ENCODE measurements around the gene SLC22A23. TPM values are rescaled to one million over a fixed set of nuclear protein-coding genes. Genes with fewer than 3 reads are reported as not detected.

SLC22A23 gene
- total RNA-seq, 2 experiments from 2014 or later = 1.3 TPM

- ChIA-PET CTCF (no interaction called here), POLR2A (no interaction called here)
- H3K27me3 Mint-ChIP-seq = peaks cover 3% of the 10 kb centered on the region
- no peaks in the 10 kb centered on the region for H3K36me3 Mint-ChIP-seq (ENCODE audit: low read depth)
- no peaks in the 10 kb centered on the region for H3K4me1 Mint-ChIP-seq
- H3K27ac Mint-ChIP-seq = no peak overlapping the region
- no peak overlapping the region for H3K4me3 Mint-ChIP-seq
- no peak for DNase-seq
- H3K9me3 Mint-ChIP-seq = no peaks in the 10 kb centered on the region
Measured at GRCh38 chr6:3428700-3429099, 28.1 kb downstream of the SLC22A23 start.

GRCh38 chr6:3428247-3428646 is 28.6 kb downstream of the SLC22A23 start:
- ChIA-PET POLR2A (no interaction called here), CTCF (no interaction called here)
- no peaks in the 10 kb centered on the region for H3K36me3 Mint-ChIP-seq (ENCODE audit: low read depth)
- peaks cover 3% of the 10 kb centered on the region for H3K27me3 Mint-ChIP-seq
- H3K9me3 Mint-ChIP-seq = no peaks in the 10 kb centered on the region
- no peak for DNase-seq
- no peaks in the 10 kb centered on the region for H3K4me1 Mint-ChIP-seq
- H3K27ac Mint-ChIP-seq = no peak overlapping the region
- H3K4me3 Mint-ChIP-seq = no peak overlapping the region

GRCh38 chr6:3427687-3428085 is 29.2 kb downstream of the SLC22A23 start:
- CTCF ChIA-PET = no interaction called here

GRCh38 chr6:3426927-3427686 is 29.7 kb downstream of the SLC22A23 start:
- Mint-ChIP-seq H3K27me3 (peaks cover 9% of the 10 kb centered on the region), H3K27ac (no peak overlapping the region), H3K9me3 (no peaks in the 10 kb centered on the region), H3K4me1 (no peaks in the 10 kb centered on the region), H3K36me3 (ENCODE audit: low read depth) (no peaks in the 10 kb centered on the region), H3K4me3 (no peak overlapping the region)
- no peak for DNase-seq
- ChIA-PET POLR2A (interaction anchor here (0.5 kb wide), 1 partner anchor 15 kb away, joined by 4 read pairs; no protein-coding TSS in a partner anchor), CTCF (interaction anchor here (0.7 kb wide), 1 partner anchor 62 kb away, joined by 5 read pairs; no protein-coding TSS in a partner anchor)

More at GRCh38 chr6:3427687-3428085, 29.2 kb downstream of the SLC22A23 start:
- no peak overlapping the region for H3K4me3 Mint-ChIP-seq
- no peaks in the 10 kb centered on the region for H3K4me1 Mint-ChIP-seq
- H3K27ac Mint-ChIP-seq = no peak overlapping the region
- no peak for DNase-seq
- no peaks in the 10 kb centered on the region for H3K9me3 Mint-ChIP-seq
- no peaks in the 10 kb centered on the region for H3K36me3 Mint-ChIP-seq (ENCODE audit: low read depth)
- POLR2A ChIA-PET = no interaction called here
- peaks cover 7% of the 10 kb centered on the region for H3K27me3 Mint-ChIP-seq

- ChIA-PET POLR2A (interaction anchor here (0.5 kb wide), 1 partner anchor 15 kb away, joined by 4 read pairs; no protein-coding TSS in a partner anchor), CTCF (interaction anchor here (0.7 kb wide), 1 partner anchor 63 kb away, joined by 5 read pairs; no protein-coding TSS in a partner anchor)
- no peak for DNase-seq
- Mint-ChIP-seq H3K4me1 (no peaks in the 10 kb centered on the region), H3K27ac (no peak overlapping the region), H3K9me3 (no peaks in the 10 kb centered on the region), H3K27me3 (peaks cover 10% of the 10 kb centered on the region), H3K4me3 (no peak overlapping the region), H3K36me3 (ENCODE audit: low read depth) (no peaks in the 10 kb centered on the region)
Measured at GRCh38 chr6:3426091-3426926, 30.5 kb downstream of the SLC22A23 start.

- no peak overlapping the region for H3K27ac Mint-ChIP-seq
- H3K4me1 Mint-ChIP-seq = no peaks in the 10 kb centered on the region
- H3K9me3 Mint-ChIP-seq = no peaks in the 10 kb centered on the region
- H3K36me3 Mint-ChIP-seq (ENCODE audit: low read depth) = no peaks in the 10 kb centered on the region
- no peak overlapping the region for H3K4me3 Mint-ChIP-seq
- peaks cover 13% of the 10 kb centered on the region for H3K27me3 Mint-ChIP-seq
- DNase-seq = no peak
- ChIA-PET CTCF (no interaction called here), POLR2A (no interaction called here)
Measured at GRCh38 chr6:3425574-3425973, 31.3 kb downstream of the SLC22A23 start.

GRCh38 chr6:3424185-3424927 is 32.5 kb downstream of the SLC22A23 start:
- Mint-ChIP-seq H3K36me3 (ENCODE audit: low read depth) (no peaks in the 10 kb centered on the region), H3K4me1 (no peaks in the 10 kb centered on the region), H3K4me3 (no peak overlapping the region), H3K27ac (no peak overlapping the region), H3K27me3 (peaks cover 13% of the 10 kb centered on the region), H3K9me3 (no peaks in the 10 kb centered on the region)
- CTCF ChIA-PET = no interaction called here
- POLR2A ChIA-PET = no interaction called here
- no peak for DNase-seq

- CTCF ChIA-PET = no interaction called here
Measured at GRCh38 chr6:3423439-3424184, 33.2 kb downstream of the SLC22A23 start.

GRCh38 chr6:3422435-3423070 is 34.3 kb downstream of the SLC22A23 start:
- H3K27me3 Mint-ChIP-seq = peaks cover 13% of the 10 kb centered on the region
- CTCF ChIA-PET = interaction anchor here (0.7 to 1.2 kb wide), 3 partner anchors 9 to 1108 kb away, joined by 3 read pairs; no protein-coding TSS in a partner anchor

More at GRCh38 chr6:3423439-3424184, 33.2 kb downstream of the SLC22A23 start:
- Mint-ChIP-seq H3K4me1 (no peaks in the 10 kb centered on the region), H3K27ac (no peak overlapping the region), H3K27me3 (peaks cover 13% of the 10 kb centered on the region), H3K4me3 (no peak overlapping the region), H3K36me3 (ENCODE audit: low read depth) (no peaks in the 10 kb centered on the region), H3K9me3 (no peaks in the 10 kb centered on the region)
- POLR2A ChIA-PET = no interaction called here
- no peak for DNase-seq

GRCh38 chr6:3421791-3422434 is 34.9 kb downstream of the SLC22A23 start:
- no peak for DNase-seq
- Mint-ChIP-seq H3K36me3 (ENCODE audit: low read depth) (no peaks in the 10 kb centered on the region), H3K9me3 (no peaks in the 10 kb centered on the region), H3K4me1 (no peaks in the 10 kb centered on the region), H3K27me3 (peaks cover 13% of the 10 kb centered on the region), H3K4me3 (no peak overlapping the region), H3K27ac (no peak overlapping the region)
- POLR2A ChIA-PET = no interaction called here
- CTCF ChIA-PET = interaction anchor here (0.6 to 1.2 kb wide), 2 partner anchors 10 to 288 kb away, joined by 3 to 5 read pairs; no protein-coding TSS in a partner anchor

More at GRCh38 chr6:3422435-3423070, 34.3 kb downstream of the SLC22A23 start:
- H3K4me3 Mint-ChIP-seq = no peak overlapping the region
- no peak overlapping the region for H3K27ac Mint-ChIP-seq
- no peak for DNase-seq
- H3K36me3 Mint-ChIP-seq (ENCODE audit: low read depth) = no peaks in the 10 kb centered on the region
- POLR2A ChIA-PET = no interaction called here
- no peaks in the 10 kb centered on the region for H3K9me3 Mint-ChIP-seq
- no peaks in the 10 kb centered on the region for H3K4me1 Mint-ChIP-seq

GRCh38 chr6:3421143-3421542 is 35.7 kb downstream of the SLC22A23 start:
- DNase-seq = no peak
- Mint-ChIP-seq H3K4me3 (no peak overlapping the region), H3K27ac (no peak overlapping the region), H3K36me3 (ENCODE audit: low read depth) (no peaks in the 10 kb centered on the region), H3K4me1 (no peaks in the 10 kb centered on the region), H3K9me3 (no peaks in the 10 kb centered on the region), H3K27me3 (peaks cover 13% of the 10 kb centered on the region)
- ChIA-PET POLR2A (no interaction called here), CTCF (no interaction called here)

Measured in activated CD4-positive, alpha-beta T cell treated with anti-CD3 and anti-CD28 coated beads, Interleukin-2, amount 10 ng/mL, durations not matched to agents 7 days and 5 days (primary cell).